ENCODE data around the gene TBC1D26.
"Not testable (repeated sequence)": the region's sequence is repeated elsewhere in the genome, so short reads cannot be mapped to it uniquely, and the experiment has no call there.

The TBC1D26 gene

GRCh38 chr17:15731900-15732299, at the start of gene TBC1D26:
TSS of gene TBC1D26 (plus strand) at chr17:15732283. CDS start at chr17:15735349, 3,066 bp downstream.
- H3K9me3 ChIP-seq; H3K27ac ChIP-seq; H3K4me1 ChIP-seq (ENCODE audit: control insufficient read depth in 1 of 2, insufficient read depth in 1 of 2, low read depth in 1 of 2, low read length in 1 of 2); H3K27me3 ChIP-seq; H3K36me3 ChIP-seq; H3K4me3 ChIP-seq (ENCODE audit: low read depth in 1 of 2, low read length in 1 of 2): not testable (repeated sequence)

GRCh38 chr17:15683135-15683534, 48.9 kb upstream of the TBC1D26 start:
- H3K9me3 ChIP-seq; H3K36me3 ChIP-seq; H3K4me3 ChIP-seq (ENCODE audit: low read depth in 1 of 2, low read length in 1 of 2); H3K27me3 ChIP-seq; H3K4me1 ChIP-seq (ENCODE audit: control insufficient read depth in 1 of 2, insufficient read depth in 1 of 2, low read depth in 1 of 2, low read length in 1 of 2); H3K27ac ChIP-seq: not testable (repeated sequence)

GRCh38 chr17:15683824-15684478, 48.1 kb upstream of the TBC1D26 start, which contains the start of gene TRIM16:
TSS of gene TRIM16 (minus strand) at chr17:15684311. CDS start at chr17:15651609, 32,702 bp downstream.
- peak within 1 kb of the TSS; percentile 61 to 66 for H3K4me3 ChIP-seq (ENCODE audit: low read depth in 1 of 2, low read length in 1 of 2)
- H3K4me1 ChIP-seq (ENCODE audit: control insufficient read depth in 1 of 2, insufficient read depth in 1 of 2, low read depth in 1 of 2, low read length in 1 of 2); H3K27me3 ChIP-seq; H3K27ac ChIP-seq; H3K36me3 ChIP-seq; H3K9me3 ChIP-seq: not testable (repeated sequence)

- not testable (repeated sequence) for H3K9me3 ChIP-seq; H3K27me3 ChIP-seq; H3K36me3 ChIP-seq; H3K27ac ChIP-seq; H3K4me3 ChIP-seq (ENCODE audit: low read depth in 1 of 2, low read length in 1 of 2); H3K4me1 ChIP-seq (ENCODE audit: control insufficient read depth in 1 of 2, insufficient read depth in 1 of 2, low read depth in 1 of 2, low read length in 1 of 2)
Measured at GRCh38 chr17:15687494-15687893, 44.6 kb upstream of the TBC1D26 start.

GRCh38 chr17:15698967-15699366, 33.1 kb upstream of the TBC1D26 start:
- H3K4me1 ChIP-seq (ENCODE audit: control insufficient read depth in 1 of 2, insufficient read depth in 1 of 2, low read depth in 1 of 2, low read length in 1 of 2); H3K9me3 ChIP-seq; H3K27me3 ChIP-seq; H3K27ac ChIP-seq; H3K36me3 ChIP-seq: not testable (repeated sequence)
- peak overlapping the region in 1 of 2 experiments; percentile 62 for H3K4me3 ChIP-seq (ENCODE audit: low read depth in 1 of 2, low read length in 1 of 2)

- H3K9me3 ChIP-seq; H3K27ac ChIP-seq; H3K36me3 ChIP-seq; H3K4me1 ChIP-seq (ENCODE audit: control insufficient read depth in 1 of 2, insufficient read depth in 1 of 2, low read depth in 1 of 2, low read length in 1 of 2); H3K27me3 ChIP-seq: not testable (repeated sequence)
- peak within 1 kb of the TSS; percentile 62 to 63 for H3K4me3 ChIP-seq (ENCODE audit: low read depth in 1 of 2, low read length in 1 of 2)
Measured at GRCh38 chr17:15699413-15699924, 32.6 kb upstream of the TBC1D26 start, which contains the start of gene ZNF286A. TSS of gene ZNF286A (plus strand) at chr17:15699752. CDS start at chr17:15700330, 578 bp downstream.

- not testable (repeated sequence) for H3K4me1 ChIP-seq (ENCODE audit: control insufficient read depth in 1 of 2, insufficient read depth in 1 of 2, low read depth in 1 of 2, low read length in 1 of 2); H3K27ac ChIP-seq; H3K9me3 ChIP-seq; H3K36me3 ChIP-seq; H3K27me3 ChIP-seq
- peak overlapping the region; percentile 62 to 63 for H3K4me3 ChIP-seq (ENCODE audit: low read depth in 1 of 2, low read length in 1 of 2)
Measured at GRCh38 chr17:15699937-15700336, 32.1 kb upstream of the TBC1D26 start.

- H3K9me3 ChIP-seq; H3K27me3 ChIP-seq; H3K27ac ChIP-seq; H3K4me1 ChIP-seq (ENCODE audit: control insufficient read depth in 1 of 2, insufficient read depth in 1 of 2, low read depth in 1 of 2, low read length in 1 of 2); H3K4me3 ChIP-seq (ENCODE audit: low read depth in 1 of 2, low read length in 1 of 2); H3K36me3 ChIP-seq: not testable (repeated sequence)
Measured at GRCh38 chr17:15704239-15704638, 27.8 kb upstream of the TBC1D26 start.

GRCh38 chr17:15704813-15705212, 27.3 kb upstream of the TBC1D26 start:
- H3K27me3 ChIP-seq, H3K36me3 ChIP-seq: not testable (repeated sequence)

GRCh38 chr17:15708879-15709278, 23.2 kb upstream of the TBC1D26 start:
- H3K27ac ChIP-seq; H3K36me3 ChIP-seq; H3K4me1 ChIP-seq (ENCODE audit: control insufficient read depth in 1 of 2, insufficient read depth in 1 of 2, low read depth in 1 of 2, low read length in 1 of 2); H3K27me3 ChIP-seq; H3K4me3 ChIP-seq (ENCODE audit: low read depth in 1 of 2, low read length in 1 of 2); H3K9me3 ChIP-seq: not testable (repeated sequence)

More at GRCh38 chr17:15704813-15705212, 27.3 kb upstream of the TBC1D26 start:
- not testable (repeated sequence) for H3K4me3 ChIP-seq (ENCODE audit: low read depth in 1 of 2, low read length in 1 of 2); H3K27ac ChIP-seq; H3K9me3 ChIP-seq; H3K4me1 ChIP-seq (ENCODE audit: control insufficient read depth in 1 of 2, insufficient read depth in 1 of 2, low read depth in 1 of 2, low read length in 1 of 2)

- H3K9me3 ChIP-seq; H3K36me3 ChIP-seq; H3K4me1 ChIP-seq (ENCODE audit: control insufficient read depth in 1 of 2, insufficient read depth in 1 of 2, low read depth in 1 of 2, low read length in 1 of 2); H3K27ac ChIP-seq; H3K4me3 ChIP-seq (ENCODE audit: low read depth in 1 of 2, low read length in 1 of 2); H3K27me3 ChIP-seq: not testable (repeated sequence)
Measured at GRCh38 chr17:15716601-15717563, 15.2 kb upstream of the TBC1D26 start.

GRCh38 chr17:15730535-15730934, 1.5 kb upstream of the TBC1D26 start:
- H3K27me3 ChIP-seq; H3K4me1 ChIP-seq (ENCODE audit: control insufficient read depth in 1 of 2, insufficient read depth in 1 of 2, low read depth in 1 of 2, low read length in 1 of 2); H3K36me3 ChIP-seq; H3K9me3 ChIP-seq; H3K4me3 ChIP-seq (ENCODE audit: low read depth in 1 of 2, low read length in 1 of 2); H3K27ac ChIP-seq: not testable (repeated sequence)

GRCh38 chr17:15733174-15733789, 1.2 kb downstream of the TBC1D26 start:
- not testable (repeated sequence) for H3K36me3 ChIP-seq; H3K4me3 ChIP-seq (ENCODE audit: low read depth in 1 of 2, low read length in 1 of 2); H3K4me1 ChIP-seq (ENCODE audit: control insufficient read depth in 1 of 2, insufficient read depth in 1 of 2, low read depth in 1 of 2, low read length in 1 of 2); H3K27me3 ChIP-seq; H3K27ac ChIP-seq; H3K9me3 ChIP-seq
